SK-N-SH treated with all-trans-retinoic acid at 6 μM for 48 hours (cell line): Measurements from ENCODE around the gene EFL1.

Experiments
- ATAC-seq: fragments of 200-7000 bp; cut with Tn5 transposase; 3 replicates; pipeline ENCODE4 v1.9.1; 2020; ENCODE audit warnings: mild to moderate bottlenecking, moderate library complexity
- ARNTL ChIP-seq: fragments of 450-650 bp; formaldehyde crosslinking; IDR thresholded peaks from 2 replicates; pipeline ENCODE4 v1.5.0; 2020; ENCODE audit warnings: low read depth, mild to moderate bottlenecking, moderate library complexity, borderline replicate concordance
- BACH2 ChIP-seq: fragments of 250-450 bp; sonication (Bioruptor Pico); IDR thresholded peaks from 2 replicates; pipeline ENCODE4 v1.9.0; 2021; ENCODE audit warnings: mild to moderate bottlenecking, borderline replicate concordance
- CSDC2 ChIP-seq: fragments of 250-450 bp; sonication (Bioruptor Pico); IDR thresholded peaks from 2 replicates; pipeline ENCODE4 v1.5.0; 2020; ENCODE audit warnings: mild to moderate bottlenecking, moderate library complexity
- ESRRG ChIP-seq: fragments of 250-450 bp; sonication (Bioruptor Pico); IDR thresholded peaks from 2 replicates; pipeline ENCODE4 v1.6.1; 2021; ENCODE audit warnings: mild to moderate bottlenecking
- GLIS3 ChIP-seq: fragments of 250-450 bp; sonication (Bioruptor Pico); IDR thresholded peaks from 2 replicates; pipeline ENCODE4 v1.5.0; 2020; ENCODE audit warnings: mild to moderate bottlenecking, moderate library complexity
- ISL1 ChIP-seq: fragments of 250-450 bp; sonication (Bioruptor Pico); IDR thresholded peaks from 2 replicates; pipeline ENCODE4 v2.1.2; 2022; ENCODE audit warnings: mild to moderate bottlenecking, moderate library complexity
- OSR1 ChIP-seq: fragments of 250-450 bp; sonication (Bioruptor Pico); IDR thresholded peaks from 2 replicates; pipeline ENCODE4 v1.8.0; 2022; ENCODE audit warnings: moderate library complexity, mild to moderate bottlenecking, inconsistent platforms
- RARB ChIP-seq: fragments of 250-450 bp; sonication (Bioruptor Pico); IDR thresholded peaks from 2 replicates; pipeline ENCODE4 v1.8.0; 2021; ENCODE audit warnings: mild to moderate bottlenecking, moderate library complexity
- SNAI2 ChIP-seq: fragments of 250-450 bp; sonication (Bioruptor Pico); IDR thresholded peaks from 2 replicates; pipeline ENCODE4 v1.5.0; 2020; ENCODE audit warnings: mild to moderate bottlenecking, moderate library complexity
- TCF4 ChIP-seq: fragments of 250-450 bp; sonication (Bioruptor Pico); IDR thresholded peaks from 2 replicates; pipeline ENCODE4 v1.8.0; 2021; ENCODE audit warnings: mild to moderate bottlenecking, moderate library complexity, borderline replicate concordance
- TOX ChIP-seq: fragments of 250-450 bp; sonication (Bioruptor Pico); IDR thresholded peaks from 2 replicates; pipeline ENCODE4 v1.8.0; 2021; ENCODE audit warnings: mild to moderate bottlenecking, moderate library complexity, borderline replicate concordance
- ZC3H10 ChIP-seq: fragments of 250-450 bp; sonication (Bioruptor Pico); IDR thresholded peaks from 2 replicates; pipeline ENCODE4 v1.5.1; 2021; ENCODE audit warnings: mild to moderate bottlenecking, moderate library complexity
- ZFP3 ChIP-seq: fragments of 250-450 bp; sonication (Bioruptor Pico); IDR thresholded peaks from 2 replicates; pipeline ENCODE4 v1.5.0; 2020; ENCODE audit warnings: mild to moderate bottlenecking, moderate library complexity
- ZFP30 ChIP-seq: fragments of 450-650 bp; formaldehyde crosslinking; IDR thresholded peaks from 2 replicates; pipeline ENCODE4 v1.5.0; 2022; ENCODE audit warnings: mild to moderate bottlenecking, moderate library complexity
- ZNF565 ChIP-seq: fragments of 450-650 bp; formaldehyde crosslinking; conservative IDR thresholded peaks from 2 replicates; pipeline ENCODE4 v1.5.0; 2020; ENCODE audit warnings: low read depth, mild to moderate bottlenecking, moderate library complexity
- ZNF70 ChIP-seq: fragments of 450-650 bp; formaldehyde crosslinking; IDR thresholded peaks from 2 replicates; pipeline ENCODE4 v1.5.0; 2020; ENCODE audit warnings: mild to moderate bottlenecking, moderate library complexity
- ZNF8 ChIP-seq: fragments of 450-650 bp; formaldehyde crosslinking; IDR thresholded peaks from 2 replicates; pipeline ENCODE4 v1.5.0; 2020; ENCODE audit warnings: mild to moderate bottlenecking, moderate library complexity
- TF ChIP-seq, protein P1 (sequence below): fragments of 250-450 bp; sonication (Bioruptor Pico); IDR thresholded peaks from 2 replicates; pipeline ENCODE4 v1.5.1; 2020; ENCODE audit warnings: low read depth, mild to moderate bottlenecking, moderate library complexity
- TF ChIP-seq, protein P2 (sequence below): fragments of 250-450 bp; sonication (Bioruptor Pico); IDR thresholded peaks from 2 replicates; pipeline ENCODE4 v1.5.1; 2021; ENCODE audit warnings: mild to moderate bottlenecking, moderate library complexity
- TF ChIP-seq, protein P3 (sequence below): fragments of 250-450 bp; sonication (Bioruptor Pico); IDR thresholded peaks from 2 replicates; pipeline ENCODE4 v1.5.0; 2020; ENCODE audit warnings: mild to moderate bottlenecking, moderate library complexity
- TF ChIP-seq, protein P4 (sequence below): fragments of 250-450 bp; sonication (Bioruptor Pico); IDR thresholded peaks from 2 replicates; pipeline ENCODE4 v1.8.0; 2020; ENCODE audit warnings: mild to moderate bottlenecking, moderate library complexity, borderline replicate concordance

The EFL1 gene

DNA sequence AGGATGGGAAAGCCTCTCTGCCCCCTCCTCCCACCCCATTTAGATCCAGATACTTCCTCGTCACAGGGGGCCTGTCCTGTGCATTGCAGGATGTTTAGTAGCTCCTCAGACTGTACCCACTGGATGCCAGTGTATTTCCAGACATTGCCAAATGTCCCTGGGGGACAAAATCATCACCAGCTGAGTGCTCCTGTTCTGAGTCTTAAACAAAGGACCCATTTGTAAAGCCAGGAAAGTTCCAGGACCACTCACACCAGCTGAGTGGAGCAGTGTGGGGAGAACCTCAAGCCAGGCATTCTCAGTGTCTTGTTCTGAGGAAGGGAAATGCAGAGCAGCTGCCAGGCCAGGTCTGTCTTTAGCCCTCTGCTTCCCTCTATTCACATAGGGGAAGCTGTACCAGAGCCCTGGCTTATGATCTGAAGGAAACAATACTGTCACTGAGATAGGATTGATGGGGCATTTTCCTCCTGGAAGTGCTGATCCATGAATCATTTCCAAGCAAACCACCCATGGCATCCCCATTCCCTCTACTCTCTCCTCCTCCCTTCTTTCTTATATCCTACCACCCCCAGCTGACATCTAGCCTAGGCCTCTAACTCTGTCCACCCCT is 149.3 kb downstream of the EFL1 start:
- no peak for TF ChIP-seq GLIS3 (CRISPR knock-in tag)
- TF ChIP-seq TCF4 = no peak
- no peak for TF ChIP-seq TOX (CRISPR knock-in tag)
- TF ChIP-seq ZFP3 (CRISPR knock-in tag) = no peak
- TF ChIP-seq, protein P1, sequence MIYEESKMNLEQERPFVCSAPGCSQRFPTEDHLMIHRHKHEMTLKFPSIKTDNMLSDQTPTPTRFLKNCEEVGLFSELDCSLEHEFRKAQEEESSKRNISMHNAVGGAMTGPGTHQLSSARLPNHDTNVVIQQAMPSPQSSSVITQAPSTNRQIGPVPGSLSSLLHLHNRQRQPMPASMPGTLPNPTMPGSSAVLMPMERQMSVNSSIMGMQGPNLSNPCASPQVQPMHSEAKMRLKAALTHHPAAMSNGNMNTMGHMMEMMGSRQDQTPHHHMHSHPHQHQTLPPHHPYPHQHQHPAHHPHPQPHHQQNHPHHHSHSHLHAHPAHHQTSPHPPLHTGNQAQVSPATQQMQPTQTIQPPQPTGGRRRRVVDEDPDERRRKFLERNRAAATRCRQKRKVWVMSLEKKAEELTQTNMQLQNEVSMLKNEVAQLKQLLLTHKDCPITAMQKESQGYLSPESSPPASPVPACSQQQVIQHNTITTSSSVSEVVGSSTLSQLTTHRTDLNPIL (CRISPR knock-in tag) = no peak
- TF ChIP-seq OSR1 (CRISPR knock-in tag) = no peak
- no peak for TF ChIP-seq ESRRG (CRISPR knock-in tag)
- TF ChIP-seq ZC3H10 (CRISPR knock-in tag) = no peak
- TF ChIP-seq ISL1 (CRISPR knock-in tag) = no peak
- TF ChIP-seq CSDC2 (CRISPR knock-in tag) = no peak
- ATAC-seq = no peak

DNA sequence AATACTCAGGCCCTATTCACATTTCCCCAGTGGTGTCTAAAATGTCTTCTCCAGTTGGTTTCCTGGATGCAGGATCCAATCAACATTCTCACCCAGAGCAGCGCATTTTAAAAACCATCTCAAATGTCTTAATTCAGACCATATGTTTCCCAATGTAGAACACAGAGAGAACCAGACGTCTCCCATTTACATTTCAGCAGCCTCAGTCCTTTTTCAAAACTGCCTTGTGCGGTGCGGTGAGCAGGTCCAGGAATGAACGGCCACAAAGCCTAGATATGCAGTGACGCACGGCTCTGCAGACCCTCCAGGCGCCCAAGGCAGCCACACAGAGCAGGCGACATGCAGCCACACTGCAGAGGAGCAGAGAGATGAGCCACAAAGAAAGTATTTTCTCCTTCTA is 150.6 kb downstream of the EFL1 start:
- peak; percentile 38; the same call in 1 of the 3 replicates for ATAC-seq
- TF ChIP-seq TCF4 (peak; percentile 33; the same call in 1 of the 2 replicates), ZNF565 (CRISPR knock-in tag) (no peak), SNAI2 (no peak)

DNA sequence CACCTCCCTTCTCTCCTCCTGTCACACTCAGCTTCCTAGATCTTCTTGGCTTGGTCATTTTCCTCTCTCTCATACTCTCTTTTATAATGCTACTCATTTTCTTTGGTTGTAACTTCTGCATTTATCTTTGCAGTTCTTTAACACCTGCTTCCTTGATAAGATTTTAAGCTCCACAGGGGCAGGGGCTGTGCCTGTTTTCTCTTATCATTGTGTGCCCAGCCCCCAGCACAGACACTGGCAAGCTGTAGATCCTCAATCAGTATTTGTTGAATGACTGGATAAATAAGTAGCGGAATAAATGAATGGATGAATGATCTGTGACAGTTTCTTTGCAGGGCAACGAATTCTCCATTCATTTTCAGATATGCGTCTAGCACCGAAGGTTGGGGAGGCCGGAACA is 152.4 kb downstream of the EFL1 start:
- TF ChIP-seq ZNF565 (CRISPR knock-in tag) (no peak), BACH2 (CRISPR knock-in tag) (no peak), ZNF8 (CRISPR knock-in tag) (no peak), TCF4 (no peak), SNAI2 (no peak), TOX (CRISPR knock-in tag) (no peak), ARNTL (CRISPR knock-in tag) (no peak), ZNF70 (CRISPR knock-in tag) (no peak), RARB (CRISPR knock-in tag) (no peak), ZC3H10 (CRISPR knock-in tag) (no peak), CSDC2 (CRISPR knock-in tag) (no peak), ZFP3 (CRISPR knock-in tag) (no peak), ESRRG (CRISPR knock-in tag) (no peak), ZFP30 (CRISPR knock-in tag) (no peak)
- TF ChIP-seq, protein P2, sequence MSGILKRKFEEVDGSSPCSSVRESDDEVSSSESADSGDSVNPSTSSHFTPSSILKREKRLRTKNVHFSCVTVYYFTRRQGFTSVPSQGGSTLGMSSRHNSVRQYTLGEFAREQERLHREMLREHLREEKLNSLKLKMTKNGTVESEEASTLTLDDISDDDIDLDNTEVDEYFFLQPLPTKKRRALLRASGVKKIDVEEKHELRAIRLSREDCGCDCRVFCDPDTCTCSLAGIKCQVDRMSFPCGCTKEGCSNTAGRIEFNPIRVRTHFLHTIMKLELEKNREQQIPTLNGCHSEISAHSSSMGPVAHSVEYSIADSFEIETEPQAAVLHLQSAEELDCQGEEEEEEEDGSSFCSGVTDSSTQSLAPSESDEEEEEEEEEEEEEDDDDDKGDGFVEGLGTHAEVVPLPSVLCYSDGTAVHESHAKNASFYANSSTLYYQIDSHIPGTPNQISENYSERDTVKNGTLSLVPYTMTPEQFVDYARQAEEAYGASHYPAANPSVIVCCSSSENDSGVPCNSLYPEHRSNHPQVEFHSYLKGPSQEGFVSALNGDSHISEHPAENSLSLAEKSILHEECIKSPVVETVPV = no peak
- TF ChIP-seq, protein P3, sequence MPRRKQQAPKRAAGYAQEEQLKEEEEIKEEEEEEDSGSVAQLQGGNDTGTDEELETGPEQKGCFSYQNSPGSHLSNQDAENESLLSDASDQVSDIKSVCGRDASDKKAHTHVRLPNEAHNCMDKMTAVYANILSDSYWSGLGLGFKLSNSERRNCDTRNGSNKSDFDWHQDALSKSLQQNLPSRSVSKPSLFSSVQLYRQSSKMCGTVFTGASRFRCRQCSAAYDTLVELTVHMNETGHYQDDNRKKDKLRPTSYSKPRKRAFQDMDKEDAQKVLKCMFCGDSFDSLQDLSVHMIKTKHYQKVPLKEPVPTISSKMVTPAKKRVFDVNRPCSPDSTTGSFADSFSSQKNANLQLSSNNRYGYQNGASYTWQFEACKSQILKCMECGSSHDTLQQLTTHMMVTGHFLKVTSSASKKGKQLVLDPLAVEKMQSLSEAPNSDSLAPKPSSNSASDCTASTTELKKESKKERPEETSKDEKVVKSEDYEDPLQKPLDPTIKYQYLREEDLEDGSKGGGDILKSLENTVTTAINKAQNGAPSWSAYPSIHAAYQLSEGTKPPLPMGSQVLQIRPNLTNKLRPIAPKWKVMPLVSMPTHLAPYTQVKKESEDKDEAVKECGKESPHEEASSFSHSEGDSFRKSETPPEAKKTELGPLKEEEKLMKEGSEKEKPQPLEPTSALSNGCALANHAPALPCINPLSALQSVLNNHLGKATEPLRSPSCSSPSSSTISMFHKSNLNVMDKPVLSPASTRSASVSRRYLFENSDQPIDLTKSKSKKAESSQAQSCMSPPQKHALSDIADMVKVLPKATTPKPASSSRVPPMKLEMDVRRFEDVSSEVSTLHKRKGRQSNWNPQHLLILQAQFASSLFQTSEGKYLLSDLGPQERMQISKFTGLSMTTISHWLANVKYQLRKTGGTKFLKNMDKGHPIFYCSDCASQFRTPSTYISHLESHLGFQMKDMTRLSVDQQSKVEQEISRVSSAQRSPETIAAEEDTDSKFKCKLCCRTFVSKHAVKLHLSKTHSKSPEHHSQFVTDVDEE (CRISPR knock-in tag) = no peak
- TF ChIP-seq, protein P4, sequence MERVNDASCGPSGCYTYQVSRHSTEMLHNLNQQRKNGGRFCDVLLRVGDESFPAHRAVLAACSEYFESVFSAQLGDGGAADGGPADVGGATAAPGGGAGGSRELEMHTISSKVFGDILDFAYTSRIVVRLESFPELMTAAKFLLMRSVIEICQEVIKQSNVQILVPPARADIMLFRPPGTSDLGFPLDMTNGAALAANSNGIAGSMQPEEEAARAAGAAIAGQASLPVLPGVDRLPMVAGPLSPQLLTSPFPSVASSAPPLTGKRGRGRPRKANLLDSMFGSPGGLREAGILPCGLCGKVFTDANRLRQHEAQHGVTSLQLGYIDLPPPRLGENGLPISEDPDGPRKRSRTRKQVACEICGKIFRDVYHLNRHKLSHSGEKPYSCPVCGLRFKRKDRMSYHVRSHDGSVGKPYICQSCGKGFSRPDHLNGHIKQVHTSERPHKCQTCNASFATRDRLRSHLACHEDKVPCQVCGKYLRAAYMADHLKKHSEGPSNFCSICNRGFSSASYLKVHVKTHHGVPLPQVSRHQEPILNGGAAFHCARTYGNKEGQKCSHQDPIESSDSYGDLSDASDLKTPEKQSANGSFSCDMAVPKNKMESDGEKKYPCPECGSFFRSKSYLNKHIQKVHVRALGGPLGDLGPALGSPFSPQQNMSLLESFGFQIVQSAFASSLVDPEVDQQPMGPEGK (CRISPR knock-in tag) = no peak
- TF ChIP-seq, protein P1 (CRISPR knock-in tag) = no peak
- no peak for ATAC-seq
